Fibroblast of skin of back (primary cell): ENCODE results near the gene MATN4.

ENCODE experiments used
- DNase-seq: peaks from one replicate; pipeline ENCODE4 v3.0.0-alpha.2; 2013

MATN4 gene

DNA sequence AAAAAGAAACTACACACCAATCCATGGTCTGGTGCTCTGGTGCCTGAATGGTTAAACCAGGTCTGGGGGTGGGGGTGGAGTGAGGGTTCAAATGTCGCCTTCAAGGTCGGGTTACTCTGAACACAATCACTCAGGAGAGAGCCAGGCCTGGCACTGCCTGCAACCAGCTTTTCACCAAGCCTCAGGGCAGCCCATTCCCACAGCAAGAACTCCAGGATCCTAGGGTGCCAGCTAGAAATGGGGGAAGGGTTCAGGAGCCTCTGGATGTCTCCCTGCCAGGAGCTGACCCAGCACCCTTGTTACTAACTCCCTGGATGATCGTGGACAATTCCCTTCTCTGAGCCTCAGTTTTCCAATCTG is 33.5 kb upstream of the MATN4 start:
- no peak for DNase-seq

DNA sequence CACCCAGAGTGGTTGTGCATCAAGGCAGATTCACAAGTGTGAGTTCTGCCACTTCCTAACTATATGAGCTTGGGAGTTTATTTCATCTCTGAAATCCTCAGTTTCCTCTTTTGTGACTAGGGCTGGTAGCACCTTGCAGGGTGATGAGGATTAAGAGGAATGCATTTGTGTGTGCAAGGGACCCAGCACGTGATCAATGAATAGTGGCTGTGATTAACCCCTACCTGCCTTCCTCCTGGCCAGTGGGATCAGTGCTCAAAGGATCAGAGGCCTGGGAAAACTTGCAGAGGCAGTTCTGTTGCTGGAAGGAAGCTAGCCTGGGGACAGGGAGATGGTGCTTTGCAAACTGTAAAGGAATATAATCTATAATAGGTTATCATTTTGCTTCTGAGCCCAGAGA is 32.9 kb upstream of the MATN4 start:
- no peak for DNase-seq

DNA sequence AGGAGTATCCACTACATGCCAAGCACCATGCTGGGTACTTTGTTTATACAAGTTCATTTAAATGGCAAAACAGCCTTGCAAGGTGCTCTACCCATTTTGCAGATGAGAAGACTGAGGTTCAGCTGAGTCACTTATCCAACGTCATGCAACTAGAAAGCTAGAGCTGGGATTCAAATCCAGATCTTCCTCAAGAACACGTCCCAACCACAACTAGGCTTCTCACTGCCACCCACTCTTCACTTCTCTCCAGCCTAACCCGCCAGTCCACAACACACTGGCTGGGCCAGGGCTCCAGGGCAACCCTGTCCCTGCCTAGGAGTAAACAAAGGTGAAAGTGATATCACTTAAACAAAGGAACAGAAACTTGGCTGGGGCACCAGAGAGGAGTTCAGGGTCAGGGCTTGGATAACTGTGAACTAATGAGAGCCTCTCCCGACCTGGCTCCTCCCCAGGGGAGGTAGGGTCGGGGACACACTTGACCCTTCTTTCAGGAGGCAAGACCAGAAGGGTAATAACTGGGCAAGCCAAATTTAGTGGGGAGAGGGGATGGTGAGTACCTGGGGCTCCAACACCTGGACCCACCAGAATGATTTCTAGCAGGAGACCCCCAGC is 32.2 kb upstream of the MATN4 start:
- DNase-seq, result no peak

DNA sequence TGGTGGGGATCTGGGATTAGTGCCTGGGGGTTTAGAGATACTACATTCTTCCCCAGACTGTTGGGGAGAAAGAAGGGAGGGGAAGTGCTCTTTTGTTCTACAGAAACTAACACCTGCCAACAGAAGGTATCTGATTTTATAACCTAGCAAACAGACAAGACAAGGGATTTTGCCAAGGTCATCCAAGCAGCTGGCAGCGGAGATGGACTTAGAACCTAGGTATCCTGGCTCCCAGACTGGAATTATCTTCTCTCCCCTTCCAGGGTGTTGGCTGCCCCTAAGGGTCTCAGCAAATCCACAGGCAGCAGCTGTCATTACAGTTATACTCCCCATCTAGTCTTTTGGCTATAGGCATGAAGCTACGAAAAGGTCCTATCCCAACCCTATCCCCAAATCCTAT is 31.7 kb upstream of the MATN4 start:
- DNase-seq, result no peak

GRCh38 chr20:45339084-45339483 is 31.0 kb upstream of the MATN4 start:
- DNase-seq, result no peak

DNA sequence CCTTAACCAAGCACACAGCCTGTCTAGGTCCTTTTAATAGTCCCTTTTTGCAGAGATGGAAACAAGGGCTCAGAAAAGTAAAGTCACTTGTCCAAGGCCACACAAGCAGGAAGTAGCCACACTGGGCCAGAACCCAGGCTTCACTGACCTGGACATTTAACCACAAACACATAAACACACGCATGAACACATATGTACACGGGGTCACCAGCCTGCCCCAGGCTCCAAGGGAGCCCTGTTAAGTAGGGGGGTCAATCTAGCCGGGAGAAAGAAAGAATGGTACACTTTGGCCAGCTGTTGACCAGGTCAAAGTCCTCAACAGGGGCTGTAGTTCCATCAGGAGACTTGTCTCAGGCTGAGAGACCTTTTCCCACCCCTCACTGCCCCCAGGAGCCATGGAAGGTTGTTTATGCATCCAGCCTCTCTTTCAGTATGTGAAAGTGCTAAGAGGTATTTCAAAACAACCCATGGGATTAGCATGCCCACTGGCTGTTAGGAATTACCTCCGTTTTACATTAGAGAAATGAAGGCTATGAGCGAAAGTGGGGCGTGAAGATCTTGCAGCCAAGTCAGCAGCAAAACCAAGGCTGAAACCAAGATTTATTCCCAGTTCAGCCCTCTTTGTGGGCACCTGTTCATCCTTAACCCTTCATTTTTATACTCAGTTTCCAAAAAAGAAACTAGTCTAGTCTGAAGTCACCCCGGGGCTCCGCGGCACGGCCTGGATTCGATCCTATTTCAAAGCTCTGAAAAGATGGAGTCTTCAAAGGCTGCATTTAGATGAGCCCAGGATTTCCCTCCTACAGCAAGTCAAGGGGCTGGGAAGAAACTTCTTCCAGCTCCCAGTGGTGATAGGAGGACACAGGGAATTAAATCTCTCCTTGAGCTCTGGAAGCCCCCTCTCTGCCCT is 30.3 kb upstream of the MATN4 start:
- no peak for DNase-seq

- DNase-seq, result peak; percentile 94
Measured at GRCh38 chr20:45337367-45338120, 29.4 kb upstream of the MATN4 start.

DNA sequence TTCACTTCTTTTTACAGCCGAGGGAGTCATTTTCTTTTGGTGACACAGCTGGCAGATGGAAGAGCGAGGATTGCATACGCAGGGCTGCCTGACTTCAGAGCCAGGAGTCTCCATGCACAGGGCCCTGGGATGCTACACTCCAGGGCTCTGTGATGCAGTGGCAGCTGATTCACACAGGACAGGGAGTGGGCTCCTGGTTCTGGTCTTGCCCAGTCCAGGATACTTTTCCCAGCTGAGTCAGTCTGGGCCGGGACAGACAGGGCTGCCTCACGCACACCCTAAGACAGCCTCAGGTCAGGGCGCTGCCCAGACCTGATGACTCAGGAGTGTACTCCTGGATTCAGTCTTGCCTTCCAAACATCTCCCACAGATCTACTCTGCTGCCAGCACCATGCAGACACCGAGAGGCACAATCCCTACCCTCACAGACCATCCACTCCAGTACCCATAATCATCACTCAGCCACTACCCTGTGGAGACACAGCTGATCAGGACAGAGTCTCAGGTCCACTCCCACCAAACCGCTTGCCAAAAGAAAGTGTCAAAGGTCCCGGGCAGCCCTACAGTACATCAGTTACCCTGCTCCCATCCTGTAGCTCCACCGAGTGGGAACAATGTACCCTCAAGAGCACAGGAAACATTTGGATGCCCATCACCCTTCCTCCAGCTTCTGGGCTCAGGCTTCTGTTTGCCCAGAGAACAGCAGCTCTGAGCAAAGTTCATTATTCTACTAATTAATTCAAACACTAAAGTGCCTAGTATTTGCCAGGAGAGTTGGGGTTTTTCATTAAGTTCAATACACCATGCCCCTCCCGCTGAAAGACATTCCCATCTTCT is 28.6 kb upstream of the MATN4 start:
- peak; percentile 80 for DNase-seq

DNA sequence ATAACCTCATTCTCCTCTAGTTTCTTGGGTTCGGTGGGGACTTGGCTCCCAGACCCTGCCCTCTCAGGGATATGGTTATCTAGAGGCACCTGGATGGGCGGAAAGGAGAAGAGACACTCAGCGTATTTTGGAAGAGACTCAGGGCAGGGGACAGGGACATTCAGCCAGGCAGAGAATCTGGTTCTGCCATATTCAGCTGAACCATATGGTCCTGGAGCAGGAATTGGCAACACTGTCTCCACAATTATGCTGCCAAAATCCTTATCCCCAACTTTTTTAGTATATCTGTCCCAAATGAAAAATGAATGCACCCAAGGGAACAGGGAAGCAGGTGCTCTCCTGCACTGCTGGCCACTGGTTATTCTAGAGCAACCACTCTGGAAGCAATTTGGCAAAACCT is 22.4 kb upstream of the MATN4 start:
- DNase-seq, result no peak

DNA sequence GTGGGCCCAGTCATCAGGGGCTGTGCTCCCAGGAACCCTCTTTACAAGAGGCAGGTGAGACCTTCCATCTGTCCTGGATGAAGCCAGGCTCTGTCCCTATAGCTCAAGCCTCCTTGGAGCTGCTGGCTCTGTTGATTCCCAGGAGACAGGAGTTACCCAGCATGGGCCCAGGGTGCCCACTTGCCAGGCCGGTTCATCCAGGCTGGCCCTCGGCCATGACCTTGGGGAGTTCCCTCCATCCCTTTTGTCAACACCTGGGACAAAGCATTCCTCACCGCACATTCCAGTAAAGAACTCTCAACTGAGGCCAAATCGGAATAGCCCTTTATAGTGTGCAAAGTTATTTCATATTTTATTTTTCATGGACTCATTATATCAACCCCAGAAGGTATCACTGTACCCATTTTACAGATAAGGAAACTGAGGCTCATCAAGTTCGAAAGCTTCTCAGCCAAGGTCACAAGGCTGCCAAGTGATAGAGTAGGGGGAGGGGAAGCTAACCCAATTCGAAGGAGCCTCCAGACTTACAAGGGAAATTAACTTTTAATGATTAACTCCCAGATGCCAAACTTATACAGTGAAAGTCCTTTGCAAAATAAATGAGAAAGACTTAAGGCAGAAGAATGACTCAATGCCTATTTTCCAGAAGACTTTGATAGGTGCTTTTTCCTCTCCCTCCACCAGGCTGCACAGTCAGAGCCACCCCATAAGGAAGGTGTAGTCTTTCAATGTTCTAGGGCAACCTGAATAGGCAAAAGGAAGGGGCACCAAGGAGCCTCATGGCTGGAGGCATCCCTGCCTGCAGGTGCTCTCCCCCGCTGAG is 21.6 kb upstream of the MATN4 start:
- DNase-seq, result no peak

DNA sequence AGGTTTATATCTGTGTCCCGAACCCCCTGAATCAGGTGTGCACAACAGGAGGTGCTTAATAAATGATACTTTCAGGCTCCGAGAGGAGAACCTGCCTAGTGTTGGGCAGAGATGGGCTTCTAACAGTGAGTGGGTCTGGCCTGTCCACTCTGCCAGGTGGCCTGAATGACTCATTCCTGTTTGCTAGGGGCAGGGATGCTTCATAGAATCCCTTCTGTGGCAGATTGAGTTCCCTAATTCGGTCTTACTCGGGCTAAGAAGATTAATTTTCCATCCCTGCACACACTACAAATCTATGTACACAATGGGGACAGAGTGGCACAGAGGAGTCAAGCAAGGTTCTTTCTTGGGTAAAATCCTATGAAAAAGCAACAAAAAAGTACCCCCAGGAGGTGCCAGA is 20.4 kb upstream of the MATN4 start:
- DNase-seq, result no peak

- DNase-seq, result no peak
Measured at GRCh38 chr20:45325371-45325770, 17.3 kb upstream of the MATN4 start.

- DNase-seq, result no peak
Measured at GRCh38 chr20:45323731-45324130, 15.6 kb upstream of the MATN4 start.

DNA sequence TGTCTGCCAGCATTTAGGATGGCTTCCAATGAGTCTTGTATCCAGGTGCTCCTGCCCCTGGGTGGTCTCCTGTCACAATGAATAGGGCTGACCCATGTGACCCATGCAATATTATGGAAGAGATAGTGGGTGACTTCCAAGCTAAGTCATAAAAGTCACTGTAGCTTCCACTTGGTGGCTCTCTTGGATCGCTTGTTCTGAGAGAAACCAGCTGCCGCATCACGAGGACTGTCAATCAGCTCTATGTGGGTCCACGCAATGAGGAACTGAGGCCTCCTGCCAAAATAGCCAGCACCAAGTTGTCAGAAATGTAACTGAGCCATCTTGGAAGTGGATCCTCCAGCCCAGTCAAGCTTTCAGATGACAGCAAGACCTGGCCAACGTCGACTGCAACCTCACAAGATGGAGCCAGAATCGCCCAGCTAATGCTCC is 14.9 kb upstream of the MATN4 start:
- peak; percentile 51 for DNase-seq

DNA sequence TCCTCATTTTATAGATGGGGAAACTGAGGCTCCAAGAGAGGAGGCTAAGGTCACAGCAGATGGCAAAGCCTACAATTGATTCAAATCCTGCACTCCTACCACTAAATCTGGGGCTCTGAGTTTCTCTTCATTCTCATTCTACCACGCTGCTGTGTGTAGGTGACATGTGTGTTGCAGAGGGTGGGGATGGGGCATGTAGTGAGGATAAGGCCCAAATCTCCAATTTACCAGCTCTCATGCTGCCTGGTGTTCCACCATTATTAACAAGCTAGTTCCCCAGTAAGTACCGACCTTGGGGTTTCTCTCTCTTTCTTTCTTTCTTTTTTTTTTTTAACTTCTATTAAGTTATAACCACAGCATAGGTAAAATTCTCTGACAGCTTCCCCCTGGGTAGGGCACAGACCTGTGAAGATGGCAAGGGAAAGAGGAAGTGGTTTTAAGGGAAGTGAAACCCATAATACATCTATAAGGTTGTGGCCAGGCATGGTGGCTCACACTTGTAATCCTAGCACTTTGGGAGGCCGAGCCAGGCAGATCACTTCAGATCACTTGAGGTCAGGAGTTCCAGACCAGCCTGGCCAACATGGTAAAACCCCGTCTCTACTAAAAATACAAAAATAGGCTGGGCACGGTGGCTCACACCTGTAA is 13.0 kb upstream of the MATN4 start:
- no peak for DNase-seq

DNA sequence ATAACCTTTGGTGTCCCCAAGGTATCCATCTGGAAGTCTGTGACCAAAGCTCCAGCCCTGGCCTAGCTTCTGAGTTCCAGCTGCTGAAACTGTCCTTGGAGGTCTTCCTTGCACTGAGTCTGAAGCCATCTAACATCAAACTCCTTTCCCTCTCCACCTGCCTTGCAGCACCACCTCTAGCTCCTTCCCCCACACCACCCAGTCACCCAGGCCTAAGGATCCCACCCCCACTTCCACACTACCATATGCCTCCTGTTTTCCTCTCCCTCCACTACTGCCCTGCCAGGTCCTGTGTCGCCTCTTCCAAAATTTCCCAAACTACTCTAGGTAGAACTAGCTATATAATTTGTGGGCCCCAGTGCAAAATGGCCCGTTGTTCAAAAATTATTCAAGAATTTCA is 10.8 kb upstream of the MATN4 start:
- DNase-seq, result no peak

DNA sequence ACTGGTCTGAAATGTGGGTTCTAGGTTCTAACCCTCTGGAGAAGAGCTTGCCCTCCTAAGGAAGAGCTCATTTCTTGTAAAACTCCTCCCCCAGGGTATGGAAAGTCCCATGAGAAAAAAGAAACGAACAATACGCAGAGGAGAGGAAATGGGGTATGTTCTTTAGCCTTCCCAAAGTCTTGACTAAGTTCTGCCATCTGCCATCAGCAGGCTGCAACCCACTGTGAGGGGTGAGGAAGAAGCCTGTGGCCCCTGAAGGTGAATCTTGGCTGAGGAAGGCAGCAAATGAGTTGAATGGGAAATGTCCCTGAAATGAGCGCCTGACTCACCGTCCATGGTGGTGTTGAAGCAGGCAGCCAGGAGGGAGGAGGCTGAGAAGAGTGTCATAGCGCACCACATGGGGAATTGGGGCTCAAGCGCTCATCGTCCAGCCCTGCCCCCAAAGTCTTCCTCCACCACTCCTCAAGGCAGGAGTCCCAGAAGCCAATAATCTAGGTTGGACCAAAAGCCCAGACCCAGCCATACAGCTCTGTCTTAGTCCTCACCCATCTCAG is 10.4 kb upstream of the MATN4 start:
- DNase-seq, result no peak

DNA sequence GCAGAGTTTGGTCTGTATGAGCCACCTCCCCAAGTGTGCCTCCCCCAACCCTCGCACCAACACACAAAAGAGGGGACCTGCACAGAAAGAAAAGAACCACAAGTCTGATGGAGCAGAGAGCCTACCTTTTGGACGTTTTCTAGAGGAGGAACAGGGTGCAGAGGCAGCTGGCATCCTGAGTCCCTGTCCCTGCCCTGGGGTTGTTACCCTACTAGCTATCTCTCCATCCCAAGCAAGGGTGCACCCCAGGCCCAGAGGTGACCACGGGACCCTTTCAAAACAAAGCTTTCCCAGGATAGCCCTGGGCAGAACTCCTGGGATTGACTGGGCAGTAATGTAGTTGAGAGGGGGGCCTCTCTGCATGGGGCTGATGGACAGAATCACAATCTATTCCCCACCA is 9.7 kb upstream of the MATN4 start:
- no peak for DNase-seq

DNA sequence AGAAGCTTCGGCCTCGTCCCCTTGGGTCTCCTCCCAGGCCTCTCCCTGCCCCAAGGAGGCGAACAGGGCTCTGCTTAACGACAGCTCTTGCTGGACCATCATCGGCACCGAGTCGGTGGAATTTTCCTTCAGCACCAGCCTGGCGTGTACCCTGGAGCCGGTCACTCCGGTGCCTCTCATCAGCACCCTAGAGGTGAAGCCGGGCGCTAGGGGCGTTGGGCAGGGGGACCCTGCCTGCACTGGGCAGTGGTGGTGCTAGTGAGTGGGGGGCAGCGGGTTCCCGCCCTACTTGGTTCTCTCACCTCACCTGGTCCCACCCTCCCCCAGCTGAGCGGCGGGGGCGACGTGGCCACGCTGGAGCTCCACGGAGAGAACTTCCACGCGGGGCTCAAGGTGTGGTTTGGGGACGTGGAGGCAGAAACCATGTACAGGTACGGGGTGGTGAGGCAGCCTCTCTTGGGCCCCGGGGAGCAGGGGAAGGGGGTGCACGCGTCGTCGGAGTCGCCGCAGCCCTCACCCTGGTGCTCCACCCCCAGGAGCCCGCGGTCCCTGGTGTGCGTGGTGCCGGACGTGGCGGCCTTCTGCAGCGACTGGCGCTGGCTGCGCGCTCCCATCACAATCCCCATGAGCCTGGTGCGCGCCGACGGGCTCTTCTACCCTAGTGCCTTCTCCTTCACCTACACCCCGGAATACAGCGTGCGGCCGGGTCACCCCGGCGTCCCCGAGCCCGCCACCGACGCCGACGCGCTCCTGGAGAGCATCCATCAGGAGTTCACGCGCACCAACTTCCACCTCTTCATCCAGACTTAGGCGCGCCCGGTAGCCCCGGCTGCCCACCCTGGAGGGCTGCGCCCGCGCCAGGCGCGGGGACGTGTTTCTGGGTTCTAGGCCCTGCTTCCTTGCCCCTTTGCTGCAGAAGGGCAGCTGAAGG is 8.3 kb upstream of the MATN4 start:
- no peak for DNase-seq

GRCh38 chr20:45315672-45316071 is 7.6 kb upstream of the MATN4 start:
- DNase-seq, result no peak
